Esophagus muscularis mucosa (tissue), 3 donors: Measurements from ENCODE around the gene C5orf34.

Source experiments
- CTCF ChIP-seq, 3 experiments: fragments of 200-600 bp in 2 of 3; fragments of 450-650 bp in 1 of 3; sonication (generic) in 2 of 3; IDR thresholded peaks; one replicate each; pipeline ENCODE4 v1.5.1; 2017 to 2019; ENCODE audit warnings: antibody characterized with exemption in 3 of 3, mild to moderate bottlenecking in 2 of 3, moderate library complexity in 1 of 3
- POLR2A ChIP-seq: fragments of 450-650 bp; IDR thresholded peaks from one replicate; pipeline ENCODE4 v1.6.1; 2017; ENCODE audit warnings: antibody characterized with exemption, moderate library complexity, mild to moderate bottlenecking, low read depth
- POLR2AphosphoS5 ChIP-seq, 2 donors: sonication (generic); formaldehyde crosslinking; IDR thresholded peaks; one replicate each; pipeline ENCODE4 v1.6.1; 2017; ENCODE audit warnings: antibody characterized with exemption in 2 of 2

- no peak for TF ChIP-seq CTCF (IDR thresholded peaks at IDR 0.05)
- TF ChIP-seq POLR2AphosphoS5 (IDR thresholded peaks at IDR 0.05) = peak; percentile 55 to 66
- TF ChIP-seq POLR2A = no peak
Measured at GRCh38 chr5:43555895-43556606, 41.1 kb upstream of the C5orf34 start.
